Measurements from ENCODE around the gene ELF5. TPM values are rescaled to one million over a fixed set of nuclear protein-coding genes. Genes with fewer than 3 reads are reported as not detected.

The ELF5 gene
- total RNA-seq, 1 donor from 2014 or later, result 2.1 TPM

DNA sequence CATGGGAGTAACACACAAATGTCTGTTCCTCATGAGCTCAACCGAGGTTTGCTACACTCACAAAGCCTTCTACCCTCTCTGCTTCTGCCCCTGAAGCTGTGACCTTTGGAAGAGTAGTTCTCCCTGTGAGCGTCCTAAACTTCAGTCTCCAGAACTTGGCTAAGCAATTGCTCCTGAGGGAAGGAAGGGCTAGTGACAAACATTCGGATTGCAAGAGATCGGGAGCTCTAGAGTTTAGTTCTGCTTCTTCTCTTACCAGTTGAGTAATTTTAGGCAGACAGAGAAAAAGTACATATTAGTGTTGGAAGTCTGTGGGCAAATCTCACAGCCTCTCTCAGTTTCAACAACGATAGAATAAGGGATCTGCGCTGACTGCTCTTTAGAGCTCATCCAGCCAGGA is 27.3 kb upstream of the ELF5 start:
- Mint-ChIP-seq H3K27ac (no peak overlapping the region), H3K36me3 (ENCODE audit: insufficient read depth) (no peaks in the 10 kb centered on the region), H3K27me3 (peaks cover 7% of the 10 kb centered on the region), H3K4me3 (ENCODE audit: low read depth) (no peak overlapping the region), H3K9me3 (ENCODE audit: low read depth) (no peaks in the 10 kb centered on the region), H3K4me1 (ENCODE audit: low read depth) (peaks cover 10% of the 10 kb centered on the region)
- TF ChIP-seq CTCF (IDR thresholded peaks at IDR 0.05; ENCODE audit: unreplicated experiment), result no peak
- no peak for DNase-seq (ENCODE audit: low spot score, unreplicated experiment)

DNA sequence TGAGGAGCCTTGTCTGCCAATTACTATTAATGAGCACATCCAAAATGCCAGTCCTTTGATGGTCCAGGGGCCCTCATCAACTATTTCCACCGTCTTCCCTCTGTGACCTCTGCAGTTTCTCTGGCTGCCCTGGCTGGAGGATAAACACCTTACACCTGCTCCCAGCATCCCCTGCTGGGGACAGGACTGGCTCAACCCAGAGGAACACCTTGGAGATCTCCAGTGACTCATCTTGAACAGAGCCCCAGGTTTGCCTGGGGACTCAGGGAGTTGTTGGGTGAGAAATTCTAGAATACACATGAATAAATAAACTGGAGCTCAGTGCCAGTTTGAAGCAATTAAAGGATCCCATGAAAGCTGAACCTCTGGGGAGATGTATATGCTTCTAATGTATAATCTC is 24.0 kb upstream of the ELF5 start:
- no peak for TF ChIP-seq CTCF (IDR thresholded peaks at IDR 0.05; ENCODE audit: unreplicated experiment)
- peaks cover 4% of the 10 kb centered on the region for H3K9me3 Mint-ChIP-seq (ENCODE audit: low read depth)
- DNase-seq (ENCODE audit: low spot score, unreplicated experiment), result no peak
- peaks cover 7% of the 10 kb centered on the region for H3K4me1 Mint-ChIP-seq (ENCODE audit: low read depth)
- H3K27ac Mint-ChIP-seq, result no peak overlapping the region
- peaks cover 4% of the 10 kb centered on the region for H3K27me3 Mint-ChIP-seq
- H3K4me3 Mint-ChIP-seq (ENCODE audit: low read depth), result no peak overlapping the region
- no peaks in the 10 kb centered on the region for H3K36me3 Mint-ChIP-seq (ENCODE audit: insufficient read depth)

DNA sequence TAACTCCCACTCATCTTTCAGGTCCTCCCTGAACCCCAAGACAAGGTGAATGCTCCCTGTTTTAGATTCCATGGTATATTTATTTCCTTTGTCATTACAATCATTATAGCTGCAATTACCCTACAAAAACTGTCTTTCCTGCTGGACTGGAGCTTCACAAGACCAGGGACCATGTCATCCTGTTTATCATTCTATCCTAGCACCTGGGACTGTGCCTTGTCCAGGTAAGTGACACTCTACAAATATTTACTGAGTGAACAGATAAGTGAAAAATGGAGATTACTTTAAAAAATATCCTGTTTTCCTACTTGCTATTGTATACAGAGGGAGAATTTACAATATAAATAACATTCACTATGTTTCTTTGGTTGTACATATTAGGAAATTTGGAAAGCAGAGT is 22.5 kb upstream of the ELF5 start:
- no peaks in the 10 kb centered on the region for H3K36me3 Mint-ChIP-seq (ENCODE audit: insufficient read depth)
- H3K9me3 Mint-ChIP-seq (ENCODE audit: low read depth), result peaks cover 10% of the 10 kb centered on the region

GRCh38 chr11:34534826-34535225 is 21.2 kb upstream of the ELF5 start:
- H3K9me3 Mint-ChIP-seq (ENCODE audit: low read depth), result peaks cover 10% of the 10 kb centered on the region
- H3K36me3 Mint-ChIP-seq (ENCODE audit: insufficient read depth), result no peaks in the 10 kb centered on the region
- peaks cover 8% of the 10 kb centered on the region for H3K4me1 Mint-ChIP-seq (ENCODE audit: low read depth)
- no peak for DNase-seq (ENCODE audit: low spot score, unreplicated experiment)
- no peak overlapping the region for H3K4me3 Mint-ChIP-seq (ENCODE audit: low read depth)
- H3K27ac Mint-ChIP-seq, result no peak overlapping the region
- TF ChIP-seq CTCF (IDR thresholded peaks at IDR 0.05; ENCODE audit: unreplicated experiment), result no peak
- no peaks in the 10 kb centered on the region for H3K27me3 Mint-ChIP-seq

More for the DNA sequence above, 22.5 kb upstream of the ELF5 start:
- Mint-ChIP-seq H3K4me1 (ENCODE audit: low read depth) (peaks cover 7% of the 10 kb centered on the region), H3K27ac (peak overlapping the region; percentile 21), H3K4me3 (ENCODE audit: low read depth) (no peak overlapping the region), H3K27me3 (no peaks in the 10 kb centered on the region)
- no peak for TF ChIP-seq CTCF (IDR thresholded peaks at IDR 0.05; ENCODE audit: unreplicated experiment)
- no peak for DNase-seq (ENCODE audit: low spot score, unreplicated experiment)

DNA sequence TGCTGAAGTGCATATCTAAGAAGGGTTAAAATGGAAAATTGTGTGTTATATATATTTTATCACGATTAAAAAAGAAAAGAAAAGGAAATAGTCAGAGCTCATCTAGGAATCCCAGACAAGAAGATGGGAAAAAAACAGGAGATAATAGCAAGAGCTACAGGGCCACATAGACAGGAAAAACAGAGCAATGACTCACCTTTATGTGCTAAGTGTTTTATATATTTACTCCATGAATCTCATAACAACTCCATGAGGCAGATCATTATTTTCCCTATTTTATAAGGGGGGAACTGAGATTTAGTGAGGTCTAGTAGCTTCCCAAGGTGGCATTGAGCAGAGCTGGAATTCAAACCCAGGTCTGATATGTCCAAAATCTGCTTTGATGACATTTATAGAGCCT is 18.1 kb upstream of the ELF5 start:
- no peak for DNase-seq (ENCODE audit: low spot score, unreplicated experiment)
- Mint-ChIP-seq H3K27ac (peak overlapping the region; percentile 6), H3K36me3 (ENCODE audit: insufficient read depth) (no peaks in the 10 kb centered on the region), H3K4me3 (ENCODE audit: low read depth) (no peak overlapping the region), H3K27me3 (no peaks in the 10 kb centered on the region), H3K4me1 (ENCODE audit: low read depth) (peaks cover 12% of the 10 kb centered on the region), H3K9me3 (ENCODE audit: low read depth) (peaks cover 10% of the 10 kb centered on the region)
- no peak for TF ChIP-seq CTCF (IDR thresholded peaks at IDR 0.05; ENCODE audit: unreplicated experiment)

Measured in progenitor cell of endocrine pancreas (in vitro differentiated cells).